GM19351 (cell line): ENCODE results near the gene WFDC10B.
"Not testable (repeated sequence)": the region's sequence is repeated elsewhere in the genome, so short reads cannot be mapped to it uniquely, and the experiment has no call there.

Experiments
- ATAC-seq: cut with Tn5 transposase; IDR thresholded peaks from one replicate; pipeline ENCODE4 v1.9.1; 2021; ENCODE audit warnings: mild to moderate bottlenecking, moderate library complexity; ENCODE audit not compliant: unreplicated experiment

The WFDC10B gene

DNA sequence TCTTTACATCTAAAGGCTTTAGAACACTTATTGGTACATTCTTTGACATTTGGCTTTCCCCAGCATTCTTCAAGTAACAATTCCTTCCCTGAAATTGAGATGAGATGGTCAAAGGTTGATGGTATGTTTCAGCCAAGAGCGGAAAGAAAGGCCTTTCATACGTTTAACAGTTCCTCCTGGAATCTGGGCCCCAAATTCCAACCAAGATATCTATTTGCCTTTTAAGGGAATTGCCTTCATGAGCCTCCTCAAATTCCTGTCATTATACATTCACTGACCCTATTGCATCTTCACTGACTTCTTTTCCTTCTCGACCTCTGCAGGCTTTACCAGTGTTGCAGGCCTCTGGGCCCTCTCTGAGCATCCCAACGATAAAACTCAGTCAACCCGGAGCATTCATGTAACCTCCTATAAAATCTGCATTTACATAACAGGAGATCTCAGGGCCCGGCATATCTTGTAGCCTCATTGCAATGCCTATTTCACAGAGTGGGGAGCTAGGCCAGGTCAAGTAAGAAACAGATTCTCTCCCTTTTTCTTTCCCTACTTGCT lies 55.4 kb downstream of the WFDC10B start:
- no peak for ATAC-seq

DNA sequence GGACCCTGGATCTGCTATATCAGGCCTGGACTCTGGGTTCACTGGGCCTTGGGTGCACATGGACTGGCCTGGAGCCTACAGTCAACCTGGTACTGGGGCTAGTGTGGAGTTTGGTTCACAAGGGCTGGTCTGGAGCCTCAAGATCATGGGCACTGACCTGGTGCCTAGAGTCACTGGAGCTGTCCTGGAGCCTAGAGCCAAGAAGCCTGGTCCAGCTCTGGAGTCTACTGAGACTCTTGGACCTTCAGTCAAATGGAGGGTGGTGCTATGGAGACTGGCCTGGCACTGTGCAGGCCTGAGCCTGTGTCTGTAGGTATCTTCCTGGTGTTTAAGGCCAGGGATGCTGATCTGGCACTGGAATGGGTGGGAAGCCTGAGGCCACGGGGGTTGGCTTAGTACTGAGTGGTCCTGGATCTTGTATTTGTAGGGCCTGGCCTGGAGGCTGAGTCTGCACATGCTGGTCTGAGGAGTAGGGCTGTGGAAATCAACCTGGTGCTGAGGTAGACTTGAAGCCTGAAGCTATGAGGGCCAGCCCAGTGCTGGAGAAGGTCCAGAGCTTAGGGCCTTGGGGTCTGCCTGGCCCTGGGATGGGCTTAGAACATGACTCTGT lies 57.3 kb downstream of the WFDC10B start:
- ATAC-seq: no peak

DNA sequence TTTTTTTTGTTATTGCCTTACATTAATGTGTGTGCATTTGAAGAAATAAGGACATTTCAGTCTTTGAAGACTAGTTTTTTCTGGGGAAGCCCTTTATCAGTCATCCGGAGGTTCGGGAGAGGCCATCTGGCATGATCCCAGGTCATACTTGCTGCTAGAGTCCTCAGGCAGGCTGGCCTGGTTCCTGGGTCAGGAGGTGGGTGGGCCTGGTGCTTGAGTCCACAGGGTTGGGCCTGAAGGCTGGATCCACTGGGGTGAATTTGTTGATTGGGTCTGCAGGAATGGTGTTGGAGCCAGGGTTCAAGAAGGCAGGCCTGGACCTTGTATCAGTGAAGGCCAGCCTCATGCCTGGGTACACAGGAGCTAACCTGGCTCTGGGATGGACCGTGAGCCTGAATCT lies 57.9 kb downstream of the WFDC10B start:
- ATAC-seq: no peak

DNA sequence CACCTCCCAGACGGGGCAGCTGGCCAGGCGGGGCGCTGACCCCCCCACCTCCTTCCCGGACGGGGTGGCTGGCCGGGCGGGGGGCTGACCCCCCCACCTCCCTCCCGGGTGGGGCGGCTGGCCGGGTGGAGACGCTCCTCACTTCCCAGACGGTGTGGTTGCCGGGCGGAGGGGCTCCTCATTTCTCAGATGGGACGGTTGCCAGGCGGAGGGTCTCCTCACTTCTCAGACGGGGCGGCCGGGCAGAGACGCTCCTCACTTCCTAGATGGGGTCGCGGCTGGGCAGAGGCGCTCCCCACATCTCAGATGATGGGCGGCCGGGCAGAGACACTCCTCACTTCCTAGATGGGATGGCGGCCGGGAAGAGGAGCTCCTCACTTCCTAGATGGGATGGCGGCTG lies 59.0 kb downstream of the WFDC10B start:
- not testable (repeated sequence) for ATAC-seq

DNA sequence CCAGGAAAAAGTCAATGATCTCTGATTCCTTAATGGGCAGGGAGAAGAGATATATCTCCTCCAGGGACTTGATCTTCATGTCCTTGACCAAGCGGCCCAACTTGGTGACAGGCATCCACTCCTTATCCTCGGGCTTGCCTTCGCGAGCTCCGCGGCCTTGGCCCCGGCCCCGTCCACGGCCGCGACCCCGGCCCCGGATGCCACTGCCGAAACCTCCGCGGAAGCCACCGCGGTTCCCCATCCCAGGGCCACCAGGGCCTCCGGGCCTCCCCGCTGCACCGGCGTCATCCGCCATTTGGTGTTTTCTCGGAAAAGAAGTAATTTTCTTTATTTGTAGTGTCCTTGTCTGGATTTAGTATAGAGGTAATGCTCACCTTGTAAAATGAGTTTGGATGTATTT lies 63.7 kb downstream of the WFDC10B start:
- ATAC-seq: not testable (repeated sequence)

DNA sequence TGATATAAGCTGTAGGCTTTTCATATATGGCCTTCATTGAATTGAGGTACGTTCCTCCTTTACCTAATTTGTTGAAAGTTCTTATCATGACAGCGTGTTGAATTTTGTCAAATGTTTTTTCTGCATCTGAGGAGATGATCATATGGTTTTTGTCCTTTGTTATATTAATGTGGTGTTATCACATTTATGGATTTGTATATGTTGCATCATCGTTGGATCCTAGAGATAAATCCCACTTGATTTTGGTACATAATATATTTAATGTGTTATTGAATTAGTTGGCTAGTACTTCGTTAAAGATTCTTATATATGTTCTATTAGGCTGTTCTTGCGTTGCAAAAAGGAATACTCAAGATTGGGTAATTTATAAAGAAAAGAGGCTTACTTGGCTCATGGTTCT lies 65.1 kb downstream of the WFDC10B start:
- ATAC-seq: no peak

DNA sequence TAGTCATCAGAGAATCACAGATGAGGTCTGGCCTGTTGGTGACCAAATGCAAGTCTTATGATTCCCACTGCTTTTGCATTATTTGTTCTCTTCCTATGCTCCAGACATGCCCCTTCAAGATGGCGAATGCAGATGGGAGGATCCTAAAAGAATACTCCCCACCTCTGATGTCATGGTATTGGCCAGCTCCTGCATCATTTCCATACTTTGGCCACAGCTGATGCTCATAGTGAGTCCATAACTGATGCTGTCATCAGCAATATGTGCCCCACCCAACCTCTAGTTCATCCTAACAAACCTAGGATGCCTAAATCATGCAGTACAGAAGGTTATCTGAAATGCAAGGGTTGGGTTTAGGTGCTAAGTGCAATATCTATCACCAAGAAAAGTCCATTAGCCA lies 68.3 kb downstream of the WFDC10B start:
- no peak for ATAC-seq
